Esophagus muscularis mucosa (tissue), 4 donors: Measurements from ENCODE around the gene TACR2. TPM values are rescaled to one million over a fixed set of nuclear protein-coding genes. Genes with fewer than 3 reads are reported as not detected.

Experiments used
- DNase-seq: peaks from one replicate; pipeline ENCODE4 v3.0.0-alpha.2; 2017; ENCODE audit errors: extremely low spot score
- H3K27ac ChIP-seq, 4 donors: fragments of 200-600 bp; sonication (generic); replicated peaks in 1 of 4; 1 replicate in 3 of 4; 2 replicates in 1 of 4; pipeline ENCODE4 v1.5.1; 2016 to 2019; ENCODE audit warnings: mild to moderate bottlenecking in 1 of 4
- H3K27me3 ChIP-seq, 4 donors: fragments of 200-600 bp; sonication (generic); one replicate each; pipeline versions ENCODE4 v1.5.1 to v1.6.0; 2016 to 2019
- H3K36me3 ChIP-seq, 4 donors: fragments of 200-600 bp; sonication (generic); one replicate each; pipeline ENCODE4 v1.5.1; 2016 to 2019
- H3K4me1 ChIP-seq, 4 donors: fragments of 200-600 bp; sonication (generic); one replicate each; pipeline ENCODE4 v1.5.1; 2016 to 2019
- H3K4me3 ChIP-seq, 4 donors: fragments of 200-600 bp; sonication (generic); 1 replicate in 2 of 4; 2 replicates in 2 of 4; pipeline ENCODE4 v1.5.1; 2016 to 2019; ENCODE audit warnings: mild to moderate bottlenecking in 4 of 4, moderate library complexity in 1 of 4
- H3K9me3 ChIP-seq, 4 donors: fragments of 200-600 bp; sonication (generic); 1 replicate in 3 of 4; 2 replicates in 1 of 4; pipeline ENCODE4 v1.5.1; 2016 to 2019
- CTCF ChIP-seq, 3 experiments: fragments of 200-600 bp in 2 of 3; fragments of 450-650 bp in 1 of 3; sonication (generic) in 2 of 3; IDR thresholded peaks; one replicate each; pipeline ENCODE4 v1.5.1; 2017 to 2019; ENCODE audit warnings: antibody characterized with exemption in 3 of 3, mild to moderate bottlenecking in 2 of 3, moderate library complexity in 1 of 3
- EP300 ChIP-seq: sonication (generic); formaldehyde crosslinking; IDR thresholded peaks from one replicate; pipeline ENCODE4 v1.6.1; 2017; ENCODE audit warnings: antibody characterized with exemption
- POLR2A ChIP-seq: fragments of 450-650 bp; IDR thresholded peaks from one replicate; pipeline ENCODE4 v1.6.1; 2017; ENCODE audit warnings: antibody characterized with exemption, moderate library complexity, mild to moderate bottlenecking, low read depth
- POLR2AphosphoS5 ChIP-seq, 2 donors: sonication (generic); formaldehyde crosslinking; IDR thresholded peaks; one replicate each; pipeline ENCODE4 v1.6.1; 2017; ENCODE audit warnings: antibody characterized with exemption in 2 of 2
- WGBS: methylation state at CpG from one replicate; pipeline ENCODE4 v1.1.5; 2018; 5-methylcytosine and 5-hydroxymethylcytosine counted together
- intact Hi-C: fragments of 100-400 bp; cut with DNase I; formaldehyde crosslinking; loops from one replicate; pipeline ENCODE4 v1.15.1; 2023
- total RNA-seq, 4 donors: library from RNA; depleted of rRNA; stranded (reverse); fragments of >200 nt; gene quantifications; one replicate each; pipeline versions ENCODE4 v1.1.0 to v1.2.1, GENCODE V29; 2016

The TACR2 gene
- total RNA-seq, 4 donors from 2014 or later = 51.4 to 72.6 (median 68.1) TPM

GRCh38 chr10:69445041-69445440 is 28.3 kb upstream of the TACR2 start:
- Histone ChIP-seq H3K36me3 (no peaks in the 10 kb centered on the region), H3K4me1 (peaks cover 7 to 26% (median 25%) of the 10 kb centered on the region in 4 donors), H3K27ac (no peak overlapping the region), H3K4me3 (no peak overlapping the region), H3K27me3 (no peaks in the 10 kb centered on the region), H3K9me3 (no peaks in the 10 kb centered on the region)
- intact Hi-C loops = loop anchor here (5.0 kb wide), 1 partner anchor 57 kb away; no protein-coding TSS in a partner anchor
- DNase-seq = no peak
- WGBS = 91% methylated on average over 4 of the region's 4 CpGs
- TF ChIP-seq POLR2A = no peak
- TF ChIP-seq EP300 = no peak

GRCh38 chr10:69443354-69443753 is 26.6 kb upstream of the TACR2 start:
- TF ChIP-seq POLR2AphosphoS5 (IDR thresholded peaks at IDR 0.05) (no peak), CTCF (IDR thresholded peaks at IDR 0.05) (no peak), POLR2A (no peak), EP300 (no peak)
- Histone ChIP-seq H3K36me3 (no peaks in the 10 kb centered on the region), H3K4me1 (peaks cover 16 to 37% (median 31%) of the 10 kb centered on the region in 4 donors), H3K27ac (no peak overlapping the region), H3K27me3 (no peaks in the 10 kb centered on the region), H3K9me3 (no peaks in the 10 kb centered on the region), H3K4me3 (no peak overlapping the region)
- no peak for DNase-seq
- intact Hi-C loops = no loop called here
- 88% methylated on average over 1 of the region's 1 CpG for WGBS

GRCh38 chr10:69439813-69440506 is 23.2 kb upstream of the TACR2 start:
- H3K27me3 ChIP-seq = no peaks in the 10 kb centered on the region
- 69% methylated on average over 5 of the region's 5 CpGs for whole genome bisulfite sequencing
- H3K4me1 ChIP-seq = peaks cover 16 to 20% (median 17%) of the 10 kb centered on the region in 4 donors
- no peak for DNase-seq
- no peaks in the 10 kb centered on the region for H3K36me3 ChIP-seq
- no peaks in the 10 kb centered on the region for H3K9me3 ChIP-seq
- no peak overlapping the region for H3K4me3 ChIP-seq
- TF ChIP-seq POLR2AphosphoS5 (IDR thresholded peaks at IDR 0.05) (no peak), POLR2A (no peak), CTCF (IDR thresholded peaks at IDR 0.05) (no peak), EP300 (no peak)
- peak overlapping the region in 1 of 4 donors; percentile 35 for H3K27ac ChIP-seq
- intact Hi-C loops = no loop called here

- TF ChIP-seq POLR2A = no peak
- TF ChIP-seq POLR2AphosphoS5 (IDR thresholded peaks at IDR 0.05) = peak in 1 of 2 donors; percentile 13
- no peak overlapping the region for H3K4me3 ChIP-seq
- peak overlapping the region; percentile 26 to 35 (median 32) for H3K27ac ChIP-seq
- 51% methylated on average over 5 of the region's 5 CpGs for WGBS
- H3K36me3 ChIP-seq = no peaks in the 10 kb centered on the region
- peaks cover 16 to 20% (median 17%) of the 10 kb centered on the region in 4 donors for H3K4me1 ChIP-seq
- no peaks in the 10 kb centered on the region for H3K27me3 ChIP-seq
- no peak for DNase-seq
- no peaks in the 10 kb centered on the region for H3K9me3 ChIP-seq
- intact Hi-C loops = no loop called here
Measured at GRCh38 chr10:69439350-69439739, 22.6 kb upstream of the TACR2 start.

GRCh38 chr10:69438536-69439349 is 22.0 kb upstream of the TACR2 start:
- no peak for TF ChIP-seq POLR2AphosphoS5 (IDR thresholded peaks at IDR 0.05)
- no peak for TF ChIP-seq POLR2A
- TF ChIP-seq EP300 = no peak
- no peak for TF ChIP-seq CTCF (IDR thresholded peaks at IDR 0.05)
- H3K27me3 ChIP-seq = no peaks in the 10 kb centered on the region
- H3K9me3 ChIP-seq = no peaks in the 10 kb centered on the region
- no peak overlapping the region for H3K4me3 ChIP-seq
- intact Hi-C loops = no loop called here
- no peak for DNase-seq
- peaks cover 16 to 20% (median 17%) of the 10 kb centered on the region in 4 donors for H3K4me1 ChIP-seq
- WGBS = 56% methylated on average over 9 of the region's 10 CpGs
- H3K27ac ChIP-seq = peak overlapping the region; percentile 26 to 35 (median 32)
- H3K36me3 ChIP-seq = no peaks in the 10 kb centered on the region
